ENCODE measurements around the gene ASTN2. TPM values are rescaled to one million over a fixed set of nuclear protein-coding genes. Genes with fewer than 3 reads are reported as not detected.

ASTN2 gene
- total and polyA plus RNA-seq, 9 donors, result 1.8 to 6.4 (median 3.2) TPM

DNA sequence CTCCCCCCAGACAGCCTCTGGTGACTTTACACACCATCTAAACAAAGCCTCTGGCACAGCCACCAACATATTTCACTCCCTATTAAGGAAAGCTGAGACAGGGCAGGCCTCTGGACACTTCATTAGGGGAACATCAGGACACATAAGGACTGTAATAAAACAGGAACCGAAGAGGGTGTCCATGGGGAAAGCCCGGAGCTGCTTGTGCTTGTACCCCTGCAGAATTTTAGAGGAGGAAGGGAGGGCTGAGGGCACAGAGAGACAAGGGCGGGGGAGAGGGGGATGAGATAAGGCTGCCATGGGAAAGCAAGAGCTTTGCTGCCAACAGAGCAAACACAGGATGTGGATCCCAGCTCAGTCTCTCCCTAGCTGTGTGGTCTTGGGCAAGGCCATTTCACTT lies 138.4 kb downstream of the ASTN2 start:
- H3K4me3 ChIP-seq, result no peak overlapping the region
- no peak for TF ChIP-seq EP300 (IDR thresholded peaks at IDR 0.05)
- no peak for TF ChIP-seq POLR2A (IDR thresholded peaks at IDR 0.05)
- TF ChIP-seq, protein P1, sequence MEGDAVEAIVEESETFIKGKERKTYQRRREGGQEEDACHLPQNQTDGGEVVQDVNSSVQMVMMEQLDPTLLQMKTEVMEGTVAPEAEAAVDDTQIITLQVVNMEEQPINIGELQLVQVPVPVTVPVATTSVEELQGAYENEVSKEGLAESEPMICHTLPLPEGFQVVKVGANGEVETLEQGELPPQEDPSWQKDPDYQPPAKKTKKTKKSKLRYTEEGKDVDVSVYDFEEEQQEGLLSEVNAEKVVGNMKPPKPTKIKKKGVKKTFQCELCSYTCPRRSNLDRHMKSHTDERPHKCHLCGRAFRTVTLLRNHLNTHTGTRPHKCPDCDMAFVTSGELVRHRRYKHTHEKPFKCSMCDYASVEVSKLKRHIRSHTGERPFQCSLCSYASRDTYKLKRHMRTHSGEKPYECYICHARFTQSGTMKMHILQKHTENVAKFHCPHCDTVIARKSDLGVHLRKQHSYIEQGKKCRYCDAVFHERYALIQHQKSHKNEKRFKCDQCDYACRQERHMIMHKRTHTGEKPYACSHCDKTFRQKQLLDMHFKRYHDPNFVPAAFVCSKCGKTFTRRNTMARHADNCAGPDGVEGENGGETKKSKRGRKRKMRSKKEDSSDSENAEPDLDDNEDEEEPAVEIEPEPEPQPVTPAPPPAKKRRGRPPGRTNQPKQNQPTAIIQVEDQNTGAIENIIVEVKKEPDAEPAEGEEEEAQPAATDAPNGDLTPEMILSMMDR (IDR thresholded peaks at IDR 0.05), result no peak
- no peak overlapping the region for H3K27ac ChIP-seq
- H3K27me3 ChIP-seq, result no peaks in the 10 kb centered on the region
- intact Hi-C loops (cut with DNase I), result no loop called here
- no peaks in the 10 kb centered on the region for H3K9me3 ChIP-seq
- no peak for DNase-seq
- H3K4me1 ChIP-seq (ENCODE audit: insufficient read depth), result no peaks in the 10 kb centered on the region
- 66 to 74% (median 72%) methylated on average over 3 of the region's 3 CpGs for WGBS, 3 donors
- no peaks in the 10 kb centered on the region for H3K36me3 ChIP-seq

GRCh38 chr9:117273612-117274011 lies 141.2 kb downstream of the ASTN2 start:
- Histone ChIP-seq H3K36me3 (no peaks in the 10 kb centered on the region), H3K27me3 (no peaks in the 10 kb centered on the region), H3K4me1 (ENCODE audit: insufficient read depth) (no peaks in the 10 kb centered on the region), H3K27ac (no peak overlapping the region), H3K4me3 (no peak overlapping the region), H3K9me3 (no peaks in the 10 kb centered on the region)
- TF ChIP-seq, protein P1 (IDR thresholded peaks at IDR 0.05), result no peak
- TF ChIP-seq EP300 (IDR thresholded peaks at IDR 0.05), result no peak
- TF ChIP-seq POLR2A (IDR thresholded peaks at IDR 0.05), result no peak
- DNase-seq, result no peak
- WGBS, 3 donors, result 42 to 67% (median 57%) methylated on average over 1 of the region's 1 CpG
- intact Hi-C loops (cut with DNase I), result no loop called here

DNA sequence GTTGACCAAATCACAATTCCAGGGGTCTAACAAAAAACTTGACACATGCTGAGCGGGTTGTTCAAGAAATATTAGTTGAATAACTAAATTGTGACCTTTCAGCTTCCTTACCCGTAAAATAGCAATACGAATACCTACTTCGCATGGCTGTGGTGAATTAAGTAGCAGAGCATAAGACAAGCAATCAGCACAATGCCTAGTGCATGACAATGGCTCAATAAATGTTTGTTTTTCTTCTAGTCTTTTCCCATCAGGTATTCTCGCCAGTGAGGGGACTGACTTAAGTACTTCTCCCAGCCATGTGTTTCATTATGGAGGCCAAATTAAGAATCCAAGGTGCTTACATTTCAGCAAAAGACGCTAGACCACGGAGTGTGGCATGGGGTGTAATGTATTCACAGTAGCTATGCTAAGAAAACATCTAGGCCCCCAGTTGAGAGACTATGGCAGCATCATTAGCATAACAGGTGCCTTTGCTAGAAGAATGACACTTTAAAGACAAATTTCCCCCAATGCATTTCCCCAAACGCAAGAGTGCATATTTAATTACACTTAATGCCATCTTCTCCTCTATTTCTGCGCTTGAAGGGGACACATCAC lies 145.9 kb downstream of the ASTN2 start:
- H3K9me3 ChIP-seq, result no peaks in the 10 kb centered on the region
- no peak overlapping the region for H3K27ac ChIP-seq
- 83 to 85% (median 83%) methylated on average over 9 of the region's 9 CpGs for WGBS, 3 donors
- no peak overlapping the region for H3K4me3 ChIP-seq
- DNase-seq, result no peak
- no peaks in the 10 kb centered on the region for H3K27me3 ChIP-seq
- TF ChIP-seq POLR2A (IDR thresholded peaks at IDR 0.05), result no peak
- TF ChIP-seq EP300 (IDR thresholded peaks at IDR 0.05), result no peak
- TF ChIP-seq, protein P1 (IDR thresholded peaks at IDR 0.05), result no peak
- no peaks in the 10 kb centered on the region for H3K36me3 ChIP-seq
- intact Hi-C loops (cut with DNase I), result no loop called here
- H3K4me1 ChIP-seq (ENCODE audit: insufficient read depth), result no peaks in the 10 kb centered on the region

- Histone ChIP-seq H3K4me3 (no peak overlapping the region), H3K36me3 (no peaks in the 10 kb centered on the region), H3K9me3 (no peaks in the 10 kb centered on the region), H3K27me3 (no peaks in the 10 kb centered on the region), H3K4me1 (ENCODE audit: insufficient read depth) (no peaks in the 10 kb centered on the region), H3K27ac (no peak overlapping the region)
- DNase-seq, result no peak
- intact Hi-C loops (cut with DNase I), result no loop called here
- WGBS, 3 donors, result 86 to 91% (median 90%) methylated on average over 2 of the region's 2 CpGs
- TF ChIP-seq EP300 (IDR thresholded peaks at IDR 0.05), result no peak
- no peak for TF ChIP-seq POLR2A (IDR thresholded peaks at IDR 0.05)
- TF ChIP-seq, protein P1 (IDR thresholded peaks at IDR 0.05), result no peak
These were observed 147.9 kb downstream of the ASTN2 start for GRCh38 chr9:117266855-117267497.
